NT2/D1 (cell line): ENCODE measurements around the gene GSE1.

Experiments
- SUZ12 ChIP-seq: IDR thresholded peaks from 2 replicates; pipeline ENCODE4 v1.6.1; 2011; ENCODE audit not compliant: insufficient read length, insufficient read depth; ENCODE audit errors: extremely low read depth
- YY1 ChIP-seq: IDR thresholded peaks from 2 replicates; pipeline ENCODE4 v1.6.1; 2011; ENCODE audit not compliant: insufficient read length, insufficient read depth
- ZNF274 ChIP-seq: IDR thresholded peaks from 2 replicates; pipeline ENCODE4 v1.6.1; 2011; ENCODE audit warnings: mild to moderate bottlenecking, low read depth, low read length

DNA sequence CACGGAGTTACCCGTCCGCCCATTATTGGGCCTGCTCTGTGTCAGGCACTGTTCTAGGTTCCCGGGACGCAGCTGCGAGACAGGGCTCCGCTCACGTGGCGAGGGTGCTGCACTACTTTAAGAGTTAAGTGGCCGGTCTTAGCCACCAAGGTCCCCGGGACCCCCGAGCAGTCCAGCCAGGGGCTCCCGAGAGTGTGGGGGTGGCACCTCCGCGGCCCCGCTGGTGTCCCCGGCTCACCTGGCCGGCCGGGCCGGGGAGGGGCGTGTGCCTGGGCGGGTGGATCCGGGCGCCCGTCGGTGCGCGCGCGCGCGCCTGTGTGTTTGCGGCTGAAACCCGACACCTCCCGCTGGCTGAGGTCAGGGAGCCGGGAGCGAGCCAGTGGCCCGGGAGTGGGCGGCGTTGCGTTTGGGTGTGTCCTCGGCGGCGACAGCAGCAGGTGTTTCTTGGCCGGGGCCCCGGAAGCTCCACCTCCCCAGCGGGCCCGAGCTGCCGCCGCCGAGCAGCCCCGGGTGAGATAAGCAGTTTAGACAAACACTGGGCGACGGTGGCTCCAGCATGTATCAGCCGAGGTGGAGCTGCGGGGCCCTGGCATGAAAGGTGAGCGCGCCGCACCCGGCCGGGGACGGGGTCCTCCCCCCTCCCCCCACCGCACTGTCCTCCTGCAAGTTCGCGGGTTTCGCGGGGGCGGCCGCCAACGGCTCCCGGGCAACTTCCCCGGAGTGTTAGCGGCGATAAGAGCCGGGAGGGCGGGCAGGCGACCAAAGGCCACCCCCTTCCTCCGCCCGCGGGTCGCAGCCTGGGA lies at the start of gene GSE1:
- TF ChIP-seq YY1 (no peak), ZNF274 (no peak), SUZ12 (no peak)
